Psoas muscle (tissue), 8 donors: ENCODE measurements around the gene ARHGEF9. TPM values are rescaled to one million over a fixed set of nuclear protein-coding genes. Genes with fewer than 3 reads are reported as not detected.
"Not testable (repeated sequence)": the region's sequence is repeated elsewhere in the genome, so short reads cannot be mapped to it uniquely, and the experiment has no call there.

Experiments used
- ATAC-seq, 4 donors: fragments of 200-7000 bp; cut with Tn5 transposase; one replicate each; pipeline ENCODE4 v1.9.1; 2020; ENCODE audit warnings: moderate library complexity in 3 of 4, mild to moderate bottlenecking in 2 of 4
- DNase-seq, 2 donors: peaks; one replicate each; pipeline ENCODE4 v3.0.0-alpha.2; 2020
- H3K27ac ChIP-seq: fragments of 200-600 bp; one replicate; pipeline ENCODE4 v1.8.0; 2022
- H3K27me3 ChIP-seq, 3 donors: fragments of 200-600 bp in 1 of 3; one replicate each; pipeline versions ENCODE4 v1.6.1 to v1.8.0; 2013 to 2022; ENCODE audit warnings: low read length in 2 of 3, mild to moderate bottlenecking in 2 of 3, moderate library complexity in 1 of 3; ENCODE audit not compliant: insufficient read depth in 3 of 3
- H3K36me3 ChIP-seq, 2 donors: fragments of 200-600 bp in 1 of 2; one replicate each; pipeline versions ENCODE4 v1.6.1 to v1.8.0; 2013 to 2022; ENCODE audit warnings: low read depth in 1 of 2, mild to moderate bottlenecking in 1 of 2, moderate library complexity in 1 of 2; ENCODE audit not compliant: insufficient read depth in 1 of 2
- H3K4me1 ChIP-seq: fragments of 200-600 bp; one replicate; pipeline ENCODE4 v1.8.0; 2022
- H3K4me3 ChIP-seq: fragments of 200-600 bp; one replicate; pipeline ENCODE4 v1.8.0; 2022; ENCODE audit warnings: mild to moderate bottlenecking
- H3K9me3 ChIP-seq: fragments of 200-600 bp; one replicate; pipeline ENCODE4 v1.8.0; 2022
- WGBS, 3 donors: extraction: QIAGEN DNeasy Blood & Tissue Kit; methylation state at CpG; one replicate each; pipeline versions ENCODE4 v1.1.6 to v1.1.7; 2013; 5-methylcytosine and 5-hydroxymethylcytosine counted together
- intact Hi-C, 2 donors: fragments of 100-400 bp; cut with DNase I; formaldehyde crosslinking; loops; one replicate each; pipeline versions ENCODE4 v1.11.0 to v1.14.2; 2022
- long read RNA-seq, 2 donors: library from polyadenylated mRNA; unstranded; transcript quantifications; one replicate each; pipeline ENCODE4 v2.0.0, GENCODE V29; 2021
- polyA plus RNA-seq, 3 donors: library from polyadenylated mRNA; stranded (reverse); fragments of 200-250 nt; gene quantifications; one replicate each; pipeline ENCODE4 v1.2.3, GENCODE V29; 2013
- total RNA-seq, 4 donors: library from RNA; stranded (reverse); fragmentation: NEBNext Ultra II Directional in 2 of 4; extraction: Animal tissue kit (Norgen Biotek cat#: 25700) in 2 of 4; gene quantifications; one replicate each; pipeline versions ENCODE4 v1.2.1 to v1.2.4, GENCODE V29; 2021 to 2023
- TF ChIP-seq, protein P1 (sequence below): fragments of 200-600 bp; IDR thresholded peaks from one replicate; pipeline ENCODE4 v1.8.0; 2022; ENCODE audit warnings: antibody characterized with exemption
- donor health status: healthy with polysubstance abuse.
- donor health status: DM: no; HTN: no; CAD: no; lungs with moderate emphysema.
- donor health status: Bipolar disorder and iron deficiency.
- donor health status: healthy.
- donor health status: DM: yes; HTN: yes; CAD: no.
- donor health status: DM: no; HTN: no; CAD: no.
- donor health status: DM: no; HTN: no; CAD: no.
- donor health status: DM: yes; HTN: yes; CAD: no.

ARHGEF9 gene
- 1 to 10 TPM; 3.8 to 9.4 (median 5.5) TPM for total RNA-seq
- 1 to 10 TPM; 1.6 to 4.7 (median 3.1) TPM for polyA plus RNA-seq
- long read RNA-seq, donor 1: 0 reads
- long read RNA-seq, donor 2, full-length matches to known transcripts: 2 of 3 reads
- long read RNA-seq, donor 2, partial matches to known transcripts: 0 of 3 reads
- long read RNA-seq, donor 2, other reads (novel, unspliced or antisense): 1 of 3 reads

DNA sequence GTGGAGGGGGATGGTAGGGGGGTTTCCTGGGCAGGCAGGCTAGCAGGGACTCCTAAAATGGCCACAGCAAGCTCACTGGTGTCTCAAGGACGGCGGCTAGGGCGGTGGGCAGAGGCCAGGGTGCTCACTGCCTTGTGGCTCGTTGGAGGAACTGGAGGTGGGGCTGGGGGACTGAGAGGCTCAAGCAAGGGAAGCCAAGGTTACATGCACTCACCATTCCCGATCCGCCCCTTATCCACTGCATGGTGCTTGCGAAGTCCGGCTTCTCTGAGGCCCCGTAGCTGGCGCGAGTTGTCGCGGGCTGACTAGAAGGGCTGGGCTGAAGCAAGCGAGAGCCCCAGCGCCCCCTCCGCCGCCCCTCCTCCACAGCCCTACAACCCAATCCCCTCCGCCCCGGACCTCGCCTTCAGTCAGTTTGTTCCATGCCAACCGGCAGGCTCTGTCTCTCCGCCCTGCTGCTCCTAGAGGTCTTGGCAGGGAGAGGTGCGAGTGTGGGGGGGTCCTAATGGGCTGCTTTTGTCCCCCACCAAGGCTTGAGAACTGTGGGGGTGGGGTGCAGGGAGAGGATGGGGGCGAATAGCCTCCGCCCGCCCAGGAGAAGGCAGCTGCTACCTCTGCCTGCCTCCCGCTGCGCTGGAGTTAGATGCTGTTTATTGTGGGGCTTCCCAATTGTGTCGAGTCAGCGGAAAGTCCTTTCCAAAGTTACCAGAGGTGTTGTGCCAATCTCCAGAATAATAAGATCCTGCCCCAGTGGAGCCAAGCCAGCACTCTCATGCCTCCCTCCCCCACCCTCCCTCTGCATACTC is at the start of gene ARHGEF9:
Gene ARHGEF9, minus strand, starts transcription at position 313 of the 806 bp plus-strand sequence. Its CDS starts 69 bp downstream, at position 244.
- peaks cover 0 to 4% (median 0%) of the 10 kb centered on the region in 3 donors for H3K27me3 ChIP-seq
- ATAC-seq (peak in 3 of 4 donors; percentile 19 to 38 (median 33)), DNase-seq (peak in 1 of 2 donors; percentile 55)
- WGBS, 3 donors: 0 to 22% (median 2%) methylated on average over 13 to 30 of the region's 30 CpGs
- H3K4me3 ChIP-seq: peak within 1 kb of the TSS; percentile 52
- TF ChIP-seq, protein P1, sequence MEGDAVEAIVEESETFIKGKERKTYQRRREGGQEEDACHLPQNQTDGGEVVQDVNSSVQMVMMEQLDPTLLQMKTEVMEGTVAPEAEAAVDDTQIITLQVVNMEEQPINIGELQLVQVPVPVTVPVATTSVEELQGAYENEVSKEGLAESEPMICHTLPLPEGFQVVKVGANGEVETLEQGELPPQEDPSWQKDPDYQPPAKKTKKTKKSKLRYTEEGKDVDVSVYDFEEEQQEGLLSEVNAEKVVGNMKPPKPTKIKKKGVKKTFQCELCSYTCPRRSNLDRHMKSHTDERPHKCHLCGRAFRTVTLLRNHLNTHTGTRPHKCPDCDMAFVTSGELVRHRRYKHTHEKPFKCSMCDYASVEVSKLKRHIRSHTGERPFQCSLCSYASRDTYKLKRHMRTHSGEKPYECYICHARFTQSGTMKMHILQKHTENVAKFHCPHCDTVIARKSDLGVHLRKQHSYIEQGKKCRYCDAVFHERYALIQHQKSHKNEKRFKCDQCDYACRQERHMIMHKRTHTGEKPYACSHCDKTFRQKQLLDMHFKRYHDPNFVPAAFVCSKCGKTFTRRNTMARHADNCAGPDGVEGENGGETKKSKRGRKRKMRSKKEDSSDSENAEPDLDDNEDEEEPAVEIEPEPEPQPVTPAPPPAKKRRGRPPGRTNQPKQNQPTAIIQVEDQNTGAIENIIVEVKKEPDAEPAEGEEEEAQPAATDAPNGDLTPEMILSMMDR: no peak
- H3K27ac ChIP-seq: no peak within 1 kb of the TSS
- no peaks in the 10 kb centered on the region for H3K4me1 ChIP-seq
- H3K9me3 ChIP-seq: no peaks in the 10 kb centered on the region
- intact Hi-C loops: no loop called here
- H3K36me3 ChIP-seq: no peaks in the 10 kb centered on the region

DNA sequence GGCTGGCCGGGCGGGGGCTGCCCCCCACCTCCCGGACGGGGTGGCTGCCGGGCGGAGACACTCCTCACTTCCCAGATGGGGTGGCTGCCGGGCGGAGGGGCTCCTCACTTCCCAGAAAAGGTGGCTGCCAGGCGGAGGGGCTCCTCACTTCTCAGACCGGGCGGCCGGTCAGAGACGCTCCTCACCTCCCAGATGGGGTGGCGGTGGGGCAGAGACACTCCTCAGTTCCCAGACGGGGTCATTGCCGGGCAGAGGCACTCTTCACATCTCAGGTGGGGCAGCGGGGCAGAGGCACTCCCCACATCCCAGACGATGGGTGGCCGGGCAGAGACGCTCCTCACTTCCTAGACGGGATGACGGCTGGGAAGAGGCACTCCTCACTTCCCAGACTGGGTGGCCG is 40.4 kb upstream of the ARHGEF9 start:
- H3K36me3 ChIP-seq, H3K27me3 ChIP-seq, DNase-seq, H3K27ac ChIP-seq, intact Hi-C loops, ATAC-seq, H3K4me1 ChIP-seq, H3K4me3 ChIP-seq: not testable (repeated sequence)
- peaks cover 27% of the 10 kb centered on the region for H3K9me3 ChIP-seq
- 85 to 97% (median 94%) methylated on average over 6 to 23 of the region's 23 CpGs for WGBS, 3 donors

DNA sequence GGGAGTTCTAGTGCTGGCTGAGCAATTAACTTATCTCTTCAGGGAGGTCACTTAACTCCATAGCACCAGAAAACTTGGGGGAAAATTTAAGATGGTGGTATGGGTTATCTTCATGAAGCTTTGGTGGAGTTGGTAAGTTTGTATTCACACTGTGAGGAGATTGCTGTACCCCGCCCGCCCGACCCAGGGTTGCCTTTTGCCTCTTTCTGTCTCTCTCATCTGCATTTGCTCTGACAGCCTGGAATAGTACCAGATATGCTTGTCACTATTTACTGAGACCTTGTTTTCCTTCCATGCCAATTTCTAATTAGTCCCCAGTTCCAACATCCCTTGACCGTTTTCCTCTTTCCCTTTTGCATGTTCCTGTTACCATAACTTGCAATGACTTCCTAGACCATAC is 33.1 kb upstream of the ARHGEF9 start:
- H3K4me1 ChIP-seq: no peaks in the 10 kb centered on the region
- TF ChIP-seq, protein P1: no peak
- 84 to 87% (median 87%) methylated on average over 4 of the region's 4 CpGs for WGBS, 3 donors
- peaks cover 15% of the 10 kb centered on the region for H3K9me3 ChIP-seq
- peaks cover 0 to 6% (median 0%) of the 10 kb centered on the region in 3 donors for H3K27me3 ChIP-seq
- no peak overlapping the region for H3K27ac ChIP-seq
- DNase-seq (no peak), ATAC-seq (no peak)
- intact Hi-C loops: no loop called here
- no peaks in the 10 kb centered on the region for H3K36me3 ChIP-seq
- H3K4me3 ChIP-seq: no peak overlapping the region

DNA sequence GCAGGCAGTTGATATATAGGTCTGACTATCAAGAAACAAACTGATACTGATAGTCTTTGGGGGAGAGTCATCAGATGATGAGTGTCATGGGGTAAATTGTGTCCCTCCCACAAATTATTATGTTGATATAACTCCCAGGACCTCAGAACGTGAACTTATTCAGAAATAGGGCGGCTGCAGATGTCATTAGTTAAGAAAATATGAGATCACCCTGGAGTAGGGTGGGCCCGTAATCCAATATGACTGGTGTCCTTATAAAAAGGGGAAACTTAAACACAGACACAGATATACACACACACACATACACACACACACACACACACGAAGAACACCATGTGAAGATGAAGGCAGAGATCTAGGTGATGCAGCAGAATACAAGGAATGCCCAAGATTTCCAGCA is 32.7 kb upstream of the ARHGEF9 start:
- intact Hi-C loops: no loop called here
- DNase-seq (no peak), ATAC-seq (no peak)
- Histone ChIP-seq H3K27ac (no peak overlapping the region), H3K4me1 (no peaks in the 10 kb centered on the region), H3K4me3 (no peak overlapping the region), H3K27me3 (peaks cover 0 to 6% (median 0%) of the 10 kb centered on the region in 3 donors), H3K9me3 (peaks cover 11% of the 10 kb centered on the region), H3K36me3 (no peaks in the 10 kb centered on the region)
- 50 to 73% (median 68%) methylated on average over 4 of the region's 4 CpGs for WGBS, 3 donors
- TF ChIP-seq, protein P1: no peak

DNA sequence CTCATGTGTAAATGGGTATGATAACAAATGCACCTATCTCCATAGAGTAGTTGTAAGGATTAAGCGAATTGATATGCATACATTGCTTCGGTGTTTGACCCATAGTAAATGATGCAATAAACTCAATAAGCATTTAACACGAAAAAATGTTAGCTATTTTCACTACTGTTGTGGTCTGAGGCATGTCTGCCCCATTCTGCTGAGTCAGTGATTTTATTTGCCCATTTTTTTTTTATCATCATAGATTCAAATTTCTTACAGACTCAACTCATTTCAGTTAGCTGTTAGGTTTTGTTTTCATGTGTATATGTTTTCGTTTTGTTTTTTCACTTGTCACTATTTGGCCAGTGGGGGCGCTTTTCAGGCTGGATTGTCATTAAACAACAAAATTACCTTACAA is 27.8 kb upstream of the ARHGEF9 start:
- H3K27me3 ChIP-seq: no peaks in the 10 kb centered on the region
- no peaks in the 10 kb centered on the region for H3K9me3 ChIP-seq
- intact Hi-C loops: no loop called here
- no peak overlapping the region for H3K27ac ChIP-seq
- DNase-seq (no peak), ATAC-seq (no peak)
- no peaks in the 10 kb centered on the region for H3K4me1 ChIP-seq
- 69 to 82% (median 78%) methylated on average over 5 of the region's 5 CpGs for WGBS, 3 donors
- H3K4me3 ChIP-seq: no peak overlapping the region
- TF ChIP-seq, protein P1: no peak
- H3K36me3 ChIP-seq: no peaks in the 10 kb centered on the region
